ENCODE results near the gene BMPR1B.
A peak's percentile ranks its signal among the peaks of the same experiment; 100 is the strongest.

- TF ChIP-seq CTCF (IDR thresholded peaks at IDR 0.05) (peak; percentile 4), EZH2 (IDR thresholded peaks at IDR 0.05; ENCODE audit: borderline replicate concordance, insufficient read depth, low read depth, low read length, poor library complexity, severe bottlenecking) (no peak)
Measured at GRCh38 chr4:95156452-95156765, 398.7 kb downstream of the BMPR1B start.
